Measurements from ENCODE around the gene TTLL5. TPM values are rescaled to one million over a fixed set of nuclear protein-coding genes. Genes with fewer than 3 reads are reported as not detected.
A peak's percentile ranks its signal among the peaks of the same experiment; 100 is the strongest.
"Not testable (repeated sequence)": the region's sequence is repeated elsewhere in the genome, so short reads cannot be mapped to it uniquely, and the experiment has no call there.

Gene TTLL5
- polyA plus RNA-seq, 2 donors: 10.5 to 10.6 TPM

DNA sequence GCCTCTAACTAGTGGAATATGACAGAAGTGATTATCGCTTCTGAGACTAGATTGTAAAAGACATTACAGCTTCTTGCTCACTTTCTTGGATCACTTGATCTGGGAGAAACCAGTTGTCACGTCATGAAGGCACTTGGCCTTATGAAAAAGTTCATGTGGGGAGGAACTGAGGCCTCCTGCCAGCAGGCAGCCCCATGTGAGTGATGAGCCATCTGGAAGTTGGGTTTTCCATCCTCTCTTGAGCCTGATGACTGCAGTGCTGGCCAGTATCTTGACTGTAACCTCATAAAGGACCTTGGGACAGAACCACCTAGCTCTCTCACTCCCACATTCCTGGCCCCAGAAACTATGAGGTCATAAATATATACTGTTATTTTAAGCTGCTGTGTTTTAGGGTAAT, 28.0 kb downstream of the TTLL5 start:
- Histone ChIP-seq H3K4me1 (ENCODE audit: control insufficient read depth in 2 of 2, insufficient read depth in 2 of 2, low read length in 1 of 2) (no peaks in the 10 kb centered on the region), H3K9me3 (ENCODE audit: control insufficient read depth in 2 of 2, insufficient read depth in 1 of 2, low read depth in 1 of 2, low read length in 1 of 2) (no peaks in the 10 kb centered on the region), H3K27me3 (ENCODE audit: control insufficient read depth in 1 of 2, insufficient read depth in 2 of 2, low read length in 2 of 2) (no peaks in the 10 kb centered on the region), H3K27ac (ENCODE audit: low read depth in 2 of 2, low read length in 1 of 2) (no peak overlapping the region), H3K36me3 (ENCODE audit: control insufficient read depth in 2 of 2, insufficient read depth in 2 of 2, low read length in 1 of 2) (peaks cover 2 to 4% of the 10 kb centered on the region in 2 donors), H3K4me3 (ENCODE audit: low read depth in 1 of 2, low read length in 2 of 2) (no peak overlapping the region)
- WGBS, 2 donors: 77 to 81% methylated on average over 2 of the region's 2 CpGs

GRCh38 chr14:75690010-75690409, 29.0 kb downstream of the TTLL5 start:
- H3K4me3 ChIP-seq (ENCODE audit: low read depth in 1 of 2, low read length in 2 of 2): no peak overlapping the region
- H3K36me3 ChIP-seq (ENCODE audit: control insufficient read depth in 2 of 2, insufficient read depth in 2 of 2, low read length in 1 of 2): peaks cover 4% of the 10 kb centered on the region in 2 donors
- WGBS, 2 donors: 90 to 93% methylated on average over 7 of the region's 7 CpGs

DNA sequence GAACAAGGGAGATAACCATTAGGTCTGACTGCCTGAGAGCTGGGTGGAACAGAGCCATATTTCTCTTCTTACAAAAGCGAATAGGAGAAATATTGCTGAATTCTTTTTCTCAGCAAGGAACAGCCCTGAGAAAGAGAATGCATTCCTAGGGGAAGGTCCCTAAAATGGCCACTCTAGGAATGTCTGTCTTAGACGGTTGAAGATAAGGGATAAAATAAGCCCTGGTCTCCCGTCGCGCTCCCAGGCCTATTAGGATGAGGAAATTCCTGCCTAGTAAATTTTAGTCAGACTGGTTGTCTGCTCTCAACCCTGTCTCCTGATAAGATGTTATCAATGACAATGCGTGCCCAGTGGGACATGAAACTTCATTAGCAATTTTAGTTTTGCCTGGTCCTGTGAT, 34.0 kb downstream of the TTLL5 start:
- H3K4me1 ChIP-seq (ENCODE audit: control insufficient read depth in 2 of 2, insufficient read depth in 2 of 2, low read length in 1 of 2); H3K9me3 ChIP-seq (ENCODE audit: control insufficient read depth in 2 of 2, insufficient read depth in 1 of 2, low read depth in 1 of 2, low read length in 1 of 2); H3K4me3 ChIP-seq (ENCODE audit: low read depth in 1 of 2, low read length in 2 of 2); H3K36me3 ChIP-seq (ENCODE audit: control insufficient read depth in 2 of 2, insufficient read depth in 2 of 2, low read length in 1 of 2); H3K27me3 ChIP-seq (ENCODE audit: control insufficient read depth in 1 of 2, insufficient read depth in 2 of 2, low read length in 2 of 2); H3K27ac ChIP-seq (ENCODE audit: low read depth in 2 of 2, low read length in 1 of 2): not testable (repeated sequence)
- WGBS, 2 donors: 97 to 98% methylated on average over 6 of the region's 6 CpGs

More at GRCh38 chr14:75690010-75690409, 29.0 kb downstream of the TTLL5 start:
- Histone ChIP-seq H3K27me3 (ENCODE audit: control insufficient read depth in 1 of 2, insufficient read depth in 2 of 2, low read length in 2 of 2) (no peaks in the 10 kb centered on the region), H3K9me3 (ENCODE audit: control insufficient read depth in 2 of 2, insufficient read depth in 1 of 2, low read depth in 1 of 2, low read length in 1 of 2) (no peaks in the 10 kb centered on the region), H3K4me1 (ENCODE audit: control insufficient read depth in 2 of 2, insufficient read depth in 2 of 2, low read length in 1 of 2) (no peaks in the 10 kb centered on the region), H3K27ac (ENCODE audit: low read depth in 2 of 2, low read length in 1 of 2) (no peak overlapping the region)

DNA sequence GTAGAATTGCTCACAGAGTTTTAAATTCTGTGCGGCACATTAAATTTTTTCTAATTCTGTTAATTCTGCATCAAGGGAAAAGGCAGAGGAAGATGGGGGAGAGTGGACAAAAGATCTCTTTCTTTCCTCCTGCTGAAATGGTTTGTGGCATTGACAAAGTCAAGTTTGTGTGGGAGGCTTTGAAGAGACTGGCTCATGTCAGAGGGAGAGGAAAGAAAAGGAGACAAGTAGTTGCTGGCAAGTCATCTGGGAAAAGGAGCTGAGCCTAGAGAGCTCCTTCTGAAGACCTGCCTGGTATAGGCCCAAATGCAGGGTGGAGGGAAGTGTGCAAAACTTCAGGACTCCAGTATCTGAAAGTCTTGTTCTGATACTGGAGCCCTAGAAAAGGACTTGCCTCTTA, 36.3 kb downstream of the TTLL5 start:
- WGBS, 2 donors: 90 to 100% methylated on average over 1 of the region's 1 CpG
- no peaks in the 10 kb centered on the region for H3K4me1 ChIP-seq (ENCODE audit: control insufficient read depth in 2 of 2, insufficient read depth in 2 of 2, low read length in 1 of 2)
- no peaks in the 10 kb centered on the region for H3K27me3 ChIP-seq (ENCODE audit: control insufficient read depth in 1 of 2, insufficient read depth in 2 of 2, low read length in 2 of 2)
- H3K27ac ChIP-seq (ENCODE audit: low read depth in 2 of 2, low read length in 1 of 2): no peak overlapping the region
- H3K9me3 ChIP-seq (ENCODE audit: control insufficient read depth in 2 of 2, insufficient read depth in 1 of 2, low read depth in 1 of 2, low read length in 1 of 2): no peaks in the 10 kb centered on the region
- no peak overlapping the region for H3K4me3 ChIP-seq (ENCODE audit: low read depth in 1 of 2, low read length in 2 of 2)
- peaks cover 4 to 7% of the 10 kb centered on the region in 2 donors for H3K36me3 ChIP-seq (ENCODE audit: control insufficient read depth in 2 of 2, insufficient read depth in 2 of 2, low read length in 1 of 2)

DNA sequence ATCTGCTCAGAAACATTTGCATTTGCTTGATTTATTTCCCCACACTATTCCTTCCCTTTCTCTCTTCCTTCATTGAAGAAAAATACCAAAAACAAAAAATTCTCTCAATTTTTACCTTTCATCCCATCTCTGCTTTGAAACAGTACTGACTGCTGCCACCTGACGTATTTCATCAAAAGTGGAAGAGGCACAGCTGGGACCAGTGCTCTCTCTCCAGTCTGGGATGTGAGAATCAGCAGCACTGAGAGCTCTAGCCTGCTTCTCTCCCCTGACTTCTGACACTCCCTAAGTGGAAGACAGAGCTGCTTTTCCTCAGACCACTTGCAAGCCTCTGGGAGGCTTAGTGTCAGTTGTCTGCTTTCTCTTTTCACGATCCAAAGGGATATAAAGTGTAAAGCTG, 36.9 kb downstream of the TTLL5 start:
- no peaks in the 10 kb centered on the region for H3K27me3 ChIP-seq (ENCODE audit: control insufficient read depth in 1 of 2, insufficient read depth in 2 of 2, low read length in 2 of 2)
- peaks cover 4 to 7% of the 10 kb centered on the region in 2 donors for H3K36me3 ChIP-seq (ENCODE audit: control insufficient read depth in 2 of 2, insufficient read depth in 2 of 2, low read length in 1 of 2)
- 95 to 98% methylated on average over 2 of the region's 2 CpGs for WGBS, 2 donors
- H3K4me3 ChIP-seq (ENCODE audit: low read depth in 1 of 2, low read length in 2 of 2): no peak overlapping the region
- H3K4me1 ChIP-seq (ENCODE audit: control insufficient read depth in 2 of 2, insufficient read depth in 2 of 2, low read length in 1 of 2): no peaks in the 10 kb centered on the region
- H3K27ac ChIP-seq (ENCODE audit: low read depth in 2 of 2, low read length in 1 of 2): no peak overlapping the region
- H3K9me3 ChIP-seq (ENCODE audit: control insufficient read depth in 2 of 2, insufficient read depth in 1 of 2, low read depth in 1 of 2, low read length in 1 of 2): no peaks in the 10 kb centered on the region

DNA sequence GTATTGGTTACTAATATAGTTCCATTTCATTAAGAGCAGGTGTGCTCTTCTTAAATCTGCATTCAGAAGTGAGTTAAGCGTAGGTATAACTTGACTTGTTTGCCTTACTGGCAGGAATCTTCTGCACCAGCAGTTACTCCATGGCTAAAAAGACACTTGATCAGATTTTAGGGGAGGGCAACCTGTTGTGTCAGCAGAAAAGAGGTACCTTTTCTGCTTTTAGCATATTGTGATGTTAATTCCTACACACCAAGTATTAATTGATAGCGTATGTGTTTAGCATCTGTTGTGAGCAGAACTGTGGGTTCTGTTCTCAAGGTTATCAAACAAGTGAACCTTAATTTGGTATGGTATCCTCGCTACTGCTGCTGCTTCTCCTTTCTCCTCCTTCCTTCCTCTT, 38.3 kb downstream of the TTLL5 start:
- WGBS, 2 donors: 90 to 95% methylated on average over 3 of the region's 3 CpGs
- peaks cover 4 to 7% of the 10 kb centered on the region in 2 donors for H3K36me3 ChIP-seq (ENCODE audit: control insufficient read depth in 2 of 2, insufficient read depth in 2 of 2, low read length in 1 of 2)
- H3K4me1 ChIP-seq (ENCODE audit: control insufficient read depth in 2 of 2, insufficient read depth in 2 of 2, low read length in 1 of 2): no peaks in the 10 kb centered on the region
- no peak overlapping the region for H3K27ac ChIP-seq (ENCODE audit: low read depth in 2 of 2, low read length in 1 of 2)
- no peaks in the 10 kb centered on the region for H3K27me3 ChIP-seq (ENCODE audit: control insufficient read depth in 1 of 2, insufficient read depth in 2 of 2, low read length in 2 of 2)
- no peaks in the 10 kb centered on the region for H3K9me3 ChIP-seq (ENCODE audit: control insufficient read depth in 2 of 2, insufficient read depth in 1 of 2, low read depth in 1 of 2, low read length in 1 of 2)
- no peak overlapping the region for H3K4me3 ChIP-seq (ENCODE audit: low read depth in 1 of 2, low read length in 2 of 2)

GRCh38 chr14:75700295-75700694, 39.2 kb downstream of the TTLL5 start:
- peaks cover 4 to 5% of the 10 kb centered on the region in 2 donors for H3K36me3 ChIP-seq (ENCODE audit: control insufficient read depth in 2 of 2, insufficient read depth in 2 of 2, low read length in 1 of 2)
- no peak overlapping the region for H3K27ac ChIP-seq (ENCODE audit: low read depth in 2 of 2, low read length in 1 of 2)
- H3K27me3 ChIP-seq (ENCODE audit: control insufficient read depth in 1 of 2, insufficient read depth in 2 of 2, low read length in 2 of 2): no peaks in the 10 kb centered on the region
- 93 to 95% methylated on average over 6 of the region's 6 CpGs for WGBS, 2 donors
- no peaks in the 10 kb centered on the region for H3K4me1 ChIP-seq (ENCODE audit: control insufficient read depth in 2 of 2, insufficient read depth in 2 of 2, low read length in 1 of 2)
- no peak overlapping the region for H3K4me3 ChIP-seq (ENCODE audit: low read depth in 1 of 2, low read length in 2 of 2)
- no peaks in the 10 kb centered on the region for H3K9me3 ChIP-seq (ENCODE audit: control insufficient read depth in 2 of 2, insufficient read depth in 1 of 2, low read depth in 1 of 2, low read length in 1 of 2)

GRCh38 chr14:75702122-75702521, 41.1 kb downstream of the TTLL5 start:
- 55 to 58% methylated on average over 2 of the region's 2 CpGs for WGBS, 2 donors
- no peaks in the 10 kb centered on the region for H3K27me3 ChIP-seq (ENCODE audit: control insufficient read depth in 1 of 2, insufficient read depth in 2 of 2, low read length in 2 of 2)
- H3K36me3 ChIP-seq (ENCODE audit: control insufficient read depth in 2 of 2, insufficient read depth in 2 of 2, low read length in 1 of 2): peaks cover 4 to 5% of the 10 kb centered on the region in 2 donors
- H3K27ac ChIP-seq (ENCODE audit: low read depth in 2 of 2, low read length in 1 of 2): peak overlapping the region in 1 of 2 donors; percentile 7
- no peaks in the 10 kb centered on the region for H3K9me3 ChIP-seq (ENCODE audit: control insufficient read depth in 2 of 2, insufficient read depth in 1 of 2, low read depth in 1 of 2, low read length in 1 of 2)
- no peak overlapping the region for H3K4me3 ChIP-seq (ENCODE audit: low read depth in 1 of 2, low read length in 2 of 2)
- H3K4me1 ChIP-seq (ENCODE audit: control insufficient read depth in 2 of 2, insufficient read depth in 2 of 2, low read length in 1 of 2): no peaks in the 10 kb centered on the region

- Histone ChIP-seq H3K4me3 (ENCODE audit: low read depth in 1 of 2, low read length in 2 of 2) (no peak overlapping the region), H3K27me3 (ENCODE audit: control insufficient read depth in 1 of 2, insufficient read depth in 2 of 2, low read length in 2 of 2) (no peaks in the 10 kb centered on the region), H3K9me3 (ENCODE audit: control insufficient read depth in 2 of 2, insufficient read depth in 1 of 2, low read depth in 1 of 2, low read length in 1 of 2) (no peaks in the 10 kb centered on the region), H3K36me3 (ENCODE audit: control insufficient read depth in 2 of 2, insufficient read depth in 2 of 2, low read length in 1 of 2) (peaks cover 4 to 5% of the 10 kb centered on the region in 2 donors), H3K4me1 (ENCODE audit: control insufficient read depth in 2 of 2, insufficient read depth in 2 of 2, low read length in 1 of 2) (no peaks in the 10 kb centered on the region), H3K27ac (ENCODE audit: low read depth in 2 of 2, low read length in 1 of 2) (peak overlapping the region in 1 of 2 donors; percentile 33)
- WGBS, 2 donors: 69 to 70% methylated on average over 3 of the region's 3 CpGs
These were observed 41.7 kb downstream of the TTLL5 start for GRCh38 chr14:75702616-75703261.

DNA sequence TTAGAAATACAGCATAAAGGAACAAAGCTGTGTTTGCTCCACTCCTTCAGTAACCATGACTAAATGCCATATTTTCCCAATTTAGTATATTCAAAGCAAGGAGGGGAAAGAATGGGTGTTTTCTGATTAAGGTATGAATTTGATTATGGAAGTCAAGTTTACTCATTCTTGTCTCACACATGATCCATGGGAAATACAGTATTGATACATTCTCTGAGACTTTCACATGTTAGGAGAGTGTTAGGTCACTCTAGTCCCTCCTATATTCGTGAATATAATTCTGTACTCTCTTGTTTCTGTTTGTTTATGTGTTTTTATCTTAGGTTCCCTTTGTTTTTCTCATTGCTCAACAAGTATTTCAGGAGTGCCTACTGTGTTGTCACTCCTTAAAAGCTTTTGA, 42.4 kb downstream of the TTLL5 start:
- no peaks in the 10 kb centered on the region for H3K9me3 ChIP-seq (ENCODE audit: control insufficient read depth in 2 of 2, insufficient read depth in 1 of 2, low read depth in 1 of 2, low read length in 1 of 2)
- no peaks in the 10 kb centered on the region for H3K4me1 ChIP-seq (ENCODE audit: control insufficient read depth in 2 of 2, insufficient read depth in 2 of 2, low read length in 1 of 2)
- no peak overlapping the region for H3K27ac ChIP-seq (ENCODE audit: low read depth in 2 of 2, low read length in 1 of 2)
- no peaks in the 10 kb centered on the region for H3K27me3 ChIP-seq (ENCODE audit: control insufficient read depth in 1 of 2, insufficient read depth in 2 of 2, low read length in 2 of 2)
- 63 to 70% methylated on average over 1 of the region's 1 CpG for WGBS, 2 donors
- no peak overlapping the region for H3K4me3 ChIP-seq (ENCODE audit: low read depth in 1 of 2, low read length in 2 of 2)
- peaks cover 4 to 5% of the 10 kb centered on the region in 2 donors for H3K36me3 ChIP-seq (ENCODE audit: control insufficient read depth in 2 of 2, insufficient read depth in 2 of 2, low read length in 1 of 2)
